Ecto neural progenitor cell (in vitro differentiated cells): ENCODE results near the gene NHLRC4.
"Not testable (repeated sequence)": the region's sequence is repeated elsewhere in the genome, so short reads cannot be mapped to it uniquely, and the experiment has no call there.

Experiments used
- DNase-seq: peaks from one replicate; pipeline ENCODE4 v3.0.0-alpha.2; 2018; ENCODE audit warnings: low spot score

Gene NHLRC4

GRCh38 chr16:583815-584591 is 17.2 kb downstream of the NHLRC4 start:
- no peak for DNase-seq

- no peak for DNase-seq
These were observed 18.5 kb downstream of the NHLRC4 start for GRCh38 chr16:585351-585750.

GRCh38 chr16:586047-586644 is 19.3 kb downstream of the NHLRC4 start:
- DNase-seq, result no peak

GRCh38 chr16:586645-587590 is 20.1 kb downstream of the NHLRC4 start:
- no peak for DNase-seq

GRCh38 chr16:588639-588888 is 21.8 kb downstream of the NHLRC4 start:
- peak; percentile 68 for DNase-seq

- peak; percentile 99 for DNase-seq
These were observed 22.3 kb downstream of the NHLRC4 start for GRCh38 chr16:588889-589657.

- DNase-seq, result peak; percentile 99
These were observed 22.9 kb downstream of the NHLRC4 start, which contains the start of gene RAB40C for GRCh38 chr16:589658-590187. TSS of gene RAB40C (plus strand) at chr16:590066. CDS start at chr16:590292, 226 bp downstream.

- no peak for DNase-seq
These were observed 23.5 kb downstream of the NHLRC4 start for GRCh38 chr16:590188-590814.

GRCh38 chr16:590815-591200 is 24.0 kb downstream of the NHLRC4 start:
- DNase-seq, result no peak

GRCh38 chr16:591231-591630 is 24.4 kb downstream of the NHLRC4 start:
- no peak for DNase-seq

- DNase-seq, result no peak
These were observed 25.2 kb downstream of the NHLRC4 start for GRCh38 chr16:591892-592517.

- DNase-seq, result no peak
These were observed 25.9 kb downstream of the NHLRC4 start for GRCh38 chr16:592518-593306.

- DNase-seq, result no peak
These were observed 26.6 kb downstream of the NHLRC4 start for GRCh38 chr16:593406-593805.

- DNase-seq, result no peak
These were observed 27.0 kb downstream of the NHLRC4 start for GRCh38 chr16:593807-594206.

GRCh38 chr16:595094-595528 is 28.3 kb downstream of the NHLRC4 start:
- no peak for DNase-seq

- no peak for DNase-seq
These were observed 29.3 kb downstream of the NHLRC4 start for GRCh38 chr16:595942-596735.

GRCh38 chr16:596736-597060 is 29.9 kb downstream of the NHLRC4 start:
- DNase-seq, result no peak

GRCh38 chr16:597655-598054 is 30.9 kb downstream of the NHLRC4 start:
- not testable (repeated sequence) for DNase-seq
